ENCODE results near the gene MYO16.

Gene MYO16

DNA sequence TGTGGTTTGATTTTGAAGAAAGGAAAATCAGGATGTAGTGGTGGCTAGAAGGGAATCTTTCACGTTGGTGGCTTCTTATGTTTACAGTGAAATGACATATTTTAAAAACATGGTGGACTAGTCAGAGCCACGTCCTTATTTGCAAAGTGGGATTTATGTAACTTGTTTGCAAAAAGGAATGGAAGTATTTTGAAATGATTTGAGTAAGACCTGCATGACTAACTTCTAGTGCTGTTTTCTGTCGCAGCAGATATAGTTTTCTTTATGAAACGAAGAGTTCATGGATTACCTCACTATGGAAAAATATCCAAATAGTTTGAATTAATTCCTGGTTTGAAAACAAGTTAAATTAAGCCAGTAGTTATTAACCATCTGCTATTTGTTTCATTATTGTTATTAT is 476.5 kb downstream of the MYO16 start:
- Histone ChIP-seq H3K36me3 (ENCODE audit: control insufficient read depth, low read length) (no peaks in the 10 kb centered on the region), H3K27me3 (ENCODE audit: control insufficient read depth, low read length) (no peaks in the 10 kb centered on the region), H3K4me1 (ENCODE audit: control insufficient read depth, low read length) (no peaks in the 10 kb centered on the region), H3F3A (ENCODE audit: control insufficient read depth, insufficient read depth) (no peaks in the 10 kb centered on the region), H3K27ac (ENCODE audit: low read depth, low read length) (no peak overlapping the region), H3K4me3 (ENCODE audit: low read length) (no peak overlapping the region), H3K4me2 (ENCODE audit: low read length) (no peak overlapping the region), H3K9me3 (ENCODE audit: control insufficient read depth, insufficient read depth, low read length) (no peaks in the 10 kb centered on the region; the same call in 1 of the 2 replicates), H3K9me2 (replicated peaks; ENCODE audit: control insufficient read depth, low read length) (no peaks in the 10 kb centered on the region), H3K79me2 (ENCODE audit: control insufficient read depth, low read length) (no peaks in the 10 kb centered on the region), H4K20me1 (ENCODE audit: control insufficient read depth, insufficient read depth, low read depth, low read length) (no peaks in the 10 kb centered on the region)
- TF ChIP-seq CTCF (IDR thresholded peaks at IDR 0.05; ENCODE audit: low read depth, low read length, poor library complexity, severe bottlenecking) (no peak), EZH2phosphoT487 (IDR thresholded peaks at IDR 0.05; ENCODE audit: borderline replicate concordance, low read length) (no peak)

GRCh38 chr13:109110159-109110558 is 480.7 kb downstream of the MYO16 start:
- TF ChIP-seq EZH2phosphoT487 (IDR thresholded peaks at IDR 0.05; ENCODE audit: borderline replicate concordance, low read length) = no peak
- no peak for TF ChIP-seq CTCF (IDR thresholded peaks at IDR 0.05; ENCODE audit: low read depth, low read length, poor library complexity, severe bottlenecking)
- Histone ChIP-seq H3K36me3 (ENCODE audit: control insufficient read depth, low read length) (no peaks in the 10 kb centered on the region), H3F3A (ENCODE audit: control insufficient read depth, insufficient read depth) (no peaks in the 10 kb centered on the region), H3K4me1 (ENCODE audit: control insufficient read depth, low read length) (peaks cover 7% of the 10 kb centered on the region), H4K20me1 (ENCODE audit: control insufficient read depth, insufficient read depth, low read depth, low read length) (no peaks in the 10 kb centered on the region), H3K27me3 (ENCODE audit: control insufficient read depth, low read length) (no peaks in the 10 kb centered on the region), H3K4me2 (ENCODE audit: low read length) (no peak overlapping the region), H3K4me3 (ENCODE audit: low read length) (no peak overlapping the region), H3K27ac (ENCODE audit: low read depth, low read length) (no peak overlapping the region), H3K79me2 (ENCODE audit: control insufficient read depth, low read length) (no peaks in the 10 kb centered on the region), H3K9me3 (ENCODE audit: control insufficient read depth, insufficient read depth, low read length) (no peaks in the 10 kb centered on the region), H3K9me2 (replicated peaks; ENCODE audit: control insufficient read depth, low read length) (no peaks in the 10 kb centered on the region)

- H3K4me2 ChIP-seq (ENCODE audit: low read length) = no peak overlapping the region
- no peaks in the 10 kb centered on the region for H3F3A ChIP-seq (ENCODE audit: control insufficient read depth, insufficient read depth)
- no peak overlapping the region for H3K4me3 ChIP-seq (ENCODE audit: low read length)
- no peaks in the 10 kb centered on the region for H3K36me3 ChIP-seq (ENCODE audit: control insufficient read depth, low read length)
- H3K27me3 ChIP-seq (ENCODE audit: control insufficient read depth, low read length) = no peaks in the 10 kb centered on the region
- no peak for TF ChIP-seq EZH2phosphoT487 (IDR thresholded peaks at IDR 0.05; ENCODE audit: borderline replicate concordance, low read length)
- no peak for TF ChIP-seq CTCF (IDR thresholded peaks at IDR 0.05; ENCODE audit: low read depth, low read length, poor library complexity, severe bottlenecking)
- peaks cover 7% of the 10 kb centered on the region for H3K4me1 ChIP-seq (ENCODE audit: control insufficient read depth, low read length)
- H4K20me1 ChIP-seq (ENCODE audit: control insufficient read depth, insufficient read depth, low read depth, low read length) = no peaks in the 10 kb centered on the region
- H3K79me2 ChIP-seq (ENCODE audit: control insufficient read depth, low read length) = no peaks in the 10 kb centered on the region
- no peaks in the 10 kb centered on the region for H3K9me2 ChIP-seq (replicated peaks; ENCODE audit: control insufficient read depth, low read length)
- no peak overlapping the region for H3K27ac ChIP-seq (ENCODE audit: low read depth, low read length)
- no peaks in the 10 kb centered on the region for H3K9me3 ChIP-seq (ENCODE audit: control insufficient read depth, insufficient read depth, low read length)
Observed at GRCh38 chr13:109111141-109111540, 481.7 kb downstream of the MYO16 start.

DNA sequence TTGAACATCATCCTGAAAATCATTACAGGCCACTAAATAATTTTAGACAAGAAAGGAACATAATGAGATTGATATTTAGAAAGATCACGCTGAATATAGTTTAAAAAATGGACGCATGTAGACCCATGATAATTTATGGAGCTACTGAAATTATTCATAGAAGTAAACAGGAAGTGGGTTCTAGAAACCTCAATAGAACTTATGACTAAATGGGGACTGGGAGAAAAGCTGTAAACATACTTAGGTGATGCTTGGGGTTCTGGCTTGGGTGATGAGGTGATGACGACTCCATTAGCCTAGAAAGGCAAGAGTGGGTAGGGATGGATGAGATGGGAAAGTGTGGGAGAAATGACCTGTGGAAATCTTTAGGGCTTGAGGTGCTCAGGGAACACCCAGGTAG is 484.0 kb downstream of the MYO16 start:
- Histone ChIP-seq H3K79me2 (ENCODE audit: control insufficient read depth, low read length) (no peaks in the 10 kb centered on the region), H4K20me1 (ENCODE audit: control insufficient read depth, insufficient read depth, low read depth, low read length) (no peaks in the 10 kb centered on the region), H3K4me1 (ENCODE audit: control insufficient read depth, low read length) (peaks cover 7% of the 10 kb centered on the region), H3K4me3 (ENCODE audit: low read length) (no peak overlapping the region), H3K36me3 (ENCODE audit: control insufficient read depth, low read length) (no peaks in the 10 kb centered on the region), H3F3A (ENCODE audit: control insufficient read depth, insufficient read depth) (no peaks in the 10 kb centered on the region), H3K27ac (ENCODE audit: low read depth, low read length) (no peak overlapping the region), H3K9me3 (ENCODE audit: control insufficient read depth, insufficient read depth, low read length) (no peaks in the 10 kb centered on the region), H3K4me2 (ENCODE audit: low read length) (no peak overlapping the region), H3K9me2 (replicated peaks; ENCODE audit: control insufficient read depth, low read length) (no peaks in the 10 kb centered on the region), H3K27me3 (ENCODE audit: control insufficient read depth, low read length) (no peaks in the 10 kb centered on the region)
- TF ChIP-seq EZH2phosphoT487 (IDR thresholded peaks at IDR 0.05; ENCODE audit: borderline replicate concordance, low read length) = no peak
- TF ChIP-seq CTCF (IDR thresholded peaks at IDR 0.05; ENCODE audit: low read depth, low read length, poor library complexity, severe bottlenecking) = no peak
